GM13976 (cell line): Measurements from ENCODE around the gene NMNAT2.

Experiments used
- DNase-seq: peaks from one replicate; pipeline ENCODE4 v3.0.0; 2012; ENCODE audit warnings: low spot score
- in situ Hi-C: fragments of 300-500 bp; cut with MboI; formaldehyde crosslinking; loops from one replicate; pipeline ENCODE4 v1.12.0; 2022; ENCODE audit warnings: low sequenced_read_pairs, mixed read lengths, inconsistent platforms; ENCODE audit not compliant: unreplicated experiment
- TF ChIP-seq, protein P1 (sequence below): IDR thresholded peaks from 2 replicates; pipeline ENCODE4 v1.5.1; 2012; ENCODE audit warnings: borderline replicate concordance, mild to moderate bottlenecking; ENCODE audit not compliant: insufficient read depth; ENCODE audit errors: extremely low read depth, missing control alignments, control extremely low read depth

The NMNAT2 gene

DNA sequence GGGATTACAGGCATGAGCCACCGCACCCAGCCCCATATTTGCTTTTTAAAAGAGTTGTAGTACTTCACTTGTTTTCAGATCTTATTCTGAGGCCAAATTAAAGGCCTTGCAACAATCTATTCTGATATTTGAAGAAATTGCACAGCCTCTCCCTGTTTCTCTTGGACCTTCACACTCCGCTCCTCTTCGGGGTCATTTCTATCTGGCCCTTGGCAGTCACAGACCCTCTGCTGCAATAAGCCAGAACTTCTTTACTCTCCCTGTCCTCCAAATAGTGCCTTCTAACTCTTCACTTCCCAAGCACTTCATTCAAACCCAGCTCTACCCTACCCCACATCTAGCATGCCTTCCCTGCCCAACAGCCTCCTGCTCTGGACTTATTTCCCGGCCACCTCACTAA lies 121.4 kb downstream of the NMNAT2 start:
- TF ChIP-seq, protein P1, sequence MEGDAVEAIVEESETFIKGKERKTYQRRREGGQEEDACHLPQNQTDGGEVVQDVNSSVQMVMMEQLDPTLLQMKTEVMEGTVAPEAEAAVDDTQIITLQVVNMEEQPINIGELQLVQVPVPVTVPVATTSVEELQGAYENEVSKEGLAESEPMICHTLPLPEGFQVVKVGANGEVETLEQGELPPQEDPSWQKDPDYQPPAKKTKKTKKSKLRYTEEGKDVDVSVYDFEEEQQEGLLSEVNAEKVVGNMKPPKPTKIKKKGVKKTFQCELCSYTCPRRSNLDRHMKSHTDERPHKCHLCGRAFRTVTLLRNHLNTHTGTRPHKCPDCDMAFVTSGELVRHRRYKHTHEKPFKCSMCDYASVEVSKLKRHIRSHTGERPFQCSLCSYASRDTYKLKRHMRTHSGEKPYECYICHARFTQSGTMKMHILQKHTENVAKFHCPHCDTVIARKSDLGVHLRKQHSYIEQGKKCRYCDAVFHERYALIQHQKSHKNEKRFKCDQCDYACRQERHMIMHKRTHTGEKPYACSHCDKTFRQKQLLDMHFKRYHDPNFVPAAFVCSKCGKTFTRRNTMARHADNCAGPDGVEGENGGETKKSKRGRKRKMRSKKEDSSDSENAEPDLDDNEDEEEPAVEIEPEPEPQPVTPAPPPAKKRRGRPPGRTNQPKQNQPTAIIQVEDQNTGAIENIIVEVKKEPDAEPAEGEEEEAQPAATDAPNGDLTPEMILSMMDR: no peak
- DNase-seq: no peak
- in situ Hi-C loops: loop anchor here (25.0 kb wide), 1 partner anchor 266 kb away; no protein-coding TSS in a partner anchor

DNA sequence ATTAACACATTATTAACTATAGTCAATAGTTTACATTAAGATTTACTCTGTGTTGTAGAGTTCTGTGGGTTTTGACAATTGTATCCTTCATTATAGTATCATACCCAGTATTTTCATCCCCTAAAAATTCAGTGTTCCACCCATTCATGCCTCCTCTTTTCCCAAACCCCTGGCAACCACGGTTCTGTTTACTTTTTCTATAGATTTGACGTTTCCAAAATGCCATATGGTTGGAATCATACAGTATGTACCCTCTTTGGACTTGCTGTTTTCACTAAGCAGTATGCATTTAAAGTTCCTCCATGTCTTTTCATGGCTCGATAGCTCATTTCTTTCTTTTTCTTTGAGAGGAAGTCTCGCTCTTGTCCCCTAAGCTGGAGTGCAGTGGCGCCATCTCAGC lies 122.7 kb downstream of the NMNAT2 start:
- TF ChIP-seq, protein P1: no peak
- no peak for DNase-seq
- in situ Hi-C loops: loop anchor here (25.0 kb wide), 1 partner anchor 267 kb away; no protein-coding TSS in a partner anchor

DNA sequence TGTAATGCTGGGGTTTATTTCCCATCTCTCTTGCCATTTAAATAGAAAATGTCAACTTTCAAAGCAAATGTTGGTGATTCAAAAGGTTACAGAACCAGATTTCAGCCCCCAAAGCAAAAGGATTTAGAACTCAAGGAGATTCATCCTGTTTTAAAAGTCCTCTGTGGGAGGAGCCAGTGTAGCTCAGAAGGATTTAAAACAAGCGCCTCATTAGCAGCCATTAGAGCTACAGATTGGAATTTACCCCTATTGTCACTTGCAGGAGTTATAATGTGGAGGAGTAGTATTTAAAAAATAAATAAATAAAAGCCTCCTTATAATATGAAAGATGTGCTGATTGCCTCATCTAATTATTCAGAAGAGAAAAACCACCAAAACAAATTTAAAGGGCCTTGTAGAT lies 124.3 kb downstream of the NMNAT2 start:
- DNase-seq: no peak
- in situ Hi-C loops: loop anchor here (25.0 kb wide), 1 partner anchor 268 kb away; no protein-coding TSS in a partner anchor
- TF ChIP-seq, protein P1: no peak

- no peak for DNase-seq
- TF ChIP-seq, protein P1: no peak
- in situ Hi-C loops: loop anchor here (25.0 kb wide), 1 partner anchor 269 kb away; no protein-coding TSS in a partner anchor
These were observed 124.9 kb downstream of the NMNAT2 start for GRCh38 chr1:183293241-183293640.

GRCh38 chr1:183291802-183292514 lies 126.2 kb downstream of the NMNAT2 start:
- TF ChIP-seq, protein P1: no peak
- no peak for DNase-seq
- in situ Hi-C loops: loop anchor here (25.0 kb wide), 1 partner anchor 270 kb away; no protein-coding TSS in a partner anchor

DNA sequence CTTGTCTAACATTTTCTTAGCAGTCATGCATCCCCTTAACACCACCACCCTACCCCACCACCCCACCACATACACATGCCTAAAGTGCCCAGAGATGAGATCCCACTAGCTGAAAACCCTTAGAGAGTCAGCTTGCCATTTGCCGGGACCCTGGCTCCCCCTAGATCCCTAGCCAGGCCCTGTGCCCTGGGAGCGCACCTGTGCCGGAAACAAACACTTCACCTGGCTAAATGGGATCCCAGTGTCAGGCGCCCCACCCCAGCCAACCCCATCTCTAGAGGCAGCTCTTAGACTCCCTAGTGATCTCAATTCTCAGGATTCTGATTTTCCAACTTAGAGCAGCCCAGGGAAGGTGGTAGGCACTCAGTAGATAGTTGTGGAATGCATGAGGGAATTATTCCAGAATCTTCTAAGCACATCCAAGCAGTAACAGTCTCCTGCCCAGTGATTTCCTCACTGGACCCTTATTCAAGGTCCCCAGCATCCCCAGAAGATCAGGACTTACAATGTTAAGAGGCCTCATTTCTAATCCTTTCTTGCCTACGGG lies 126.9 kb downstream of the NMNAT2 start:
- in situ Hi-C loops: loop anchor here (25.0 kb wide), 1 partner anchor 271 kb away; no protein-coding TSS in a partner anchor
- TF ChIP-seq, protein P1: no peak
- DNase-seq: no peak
